GM12891 (cell line): ENCODE data around the gene SWAP70.

Experiments
- POLR2A ChIP-seq: IDR thresholded peaks from 2 replicates; pipeline ENCODE4 v1.6.1; 2011; ENCODE audit warnings: low read depth, low read length, control low read depth
- POLR2AphosphoS5 ChIP-seq: IDR thresholded peaks from 2 replicates; pipeline ENCODE4 v1.6.1; 2011; ENCODE audit warnings: low read depth, low read length, control low read depth
- POU2F2 ChIP-seq: IDR thresholded peaks from 2 replicates; pipeline ENCODE4 v1.6.1; 2011; ENCODE audit warnings: low read depth, mild to moderate bottlenecking, control low read depth, low read length, moderate library complexity

GRCh38 chr11:9726321-9727022, 62.6 kb downstream of the SWAP70 start:
- TF ChIP-seq POLR2AphosphoS5 (no peak), POLR2A (no peak), POU2F2 (no peak)
